CD14-positive monocyte (primary cell): ENCODE measurements around the gene UCP3. TPM values are rescaled to one million over a fixed set of nuclear protein-coding genes. Genes with fewer than 3 reads are reported as not detected.
A peak's percentile ranks its signal among the peaks of the same experiment; 100 is the strongest.

Experiments
- DNase-seq, 3 donors: peaks; one replicate each; pipeline ENCODE4 v3.0.0-alpha.2; 2011 to 2022
- H2AFZ ChIP-seq: 2 replicates; pipeline ENCODE4 v1.6.0; 2012; ENCODE audit warnings: mild to moderate bottlenecking, low read depth, low read length, inconsistent platforms; ENCODE audit not compliant: insufficient read depth, poor library complexity, severe bottlenecking
- H3K27ac ChIP-seq, 2 donors: 1 replicate in 1 of 2; 2 replicates in 1 of 2; pipeline ENCODE4 v1.5.1; 2012 to 2013; ENCODE audit warnings: low read length in 2 of 2, control low read depth in 1 of 2, inconsistent platforms in 1 of 2, low read depth in 1 of 2, mild to moderate bottlenecking in 1 of 2
- H3K27me3 ChIP-seq, 2 donors: one replicate each; pipeline versions ENCODE4 v1.6.0 to v1.6.1; 2011 to 2013; ENCODE audit warnings: low read length in 2 of 2; ENCODE audit not compliant: control insufficient read depth in 2 of 2, insufficient read depth in 2 of 2
- H3K36me3 ChIP-seq, 2 donors: replicated peaks in 1 of 2; 1 replicate in 1 of 2; 2 replicates in 1 of 2; pipeline versions ENCODE4 v1.5.1 to v1.6.1; 2012 to 2013; ENCODE audit warnings: low read length in 2 of 2, control low read depth in 1 of 2, inconsistent platforms in 1 of 2, mild to moderate bottlenecking in 1 of 2; ENCODE audit not compliant: insufficient read depth in 2 of 2, control insufficient read depth in 1 of 2
- H3K4me1 ChIP-seq, 2 donors: 1 replicate in 1 of 2; 2 replicates in 1 of 2; pipeline versions ENCODE4 v1.5.1 to v1.6.1; 2012 to 2013; ENCODE audit warnings: low read length in 2 of 2, control low read depth in 1 of 2, inconsistent platforms in 1 of 2, mild to moderate bottlenecking in 1 of 2, moderate library complexity in 1 of 2; ENCODE audit not compliant: insufficient read depth in 2 of 2, control insufficient read depth in 1 of 2
- H3K4me2 ChIP-seq: replicated peaks from 2 replicates; pipeline ENCODE3; 2012; ENCODE audit warnings: low read length, moderate library complexity, mild to moderate bottlenecking; ENCODE audit not compliant: poor library complexity, severe bottlenecking; ENCODE audit errors: extremely low read depth
- H3K4me3 ChIP-seq, 3 experiments: fragments of 200-600 bp in 1 of 3; sonication (generic) in 1 of 3; replicated peaks in 1 of 3; 1 replicate in 2 of 3; 2 replicates in 1 of 3; pipeline ENCODE4 v1.5.1; 2011 to 2013; ENCODE audit warnings: low read length in 3 of 3, mild to moderate bottlenecking in 3 of 3, control low read depth in 2 of 3, low read depth in 2 of 3, inconsistent platforms in 1 of 3, moderate library complexity in 1 of 3
- H3K79me2 ChIP-seq: 2 replicates; pipeline ENCODE4 v1.6.0; 2012; ENCODE audit warnings: mild to moderate bottlenecking, control low read depth, inconsistent platforms, low read length, moderate library complexity; ENCODE audit not compliant: insufficient read depth
- H3K9ac ChIP-seq: 2 replicates; pipeline ENCODE4 v1.6.0; 2017; ENCODE audit warnings: low read length, mild to moderate bottlenecking; ENCODE audit not compliant: insufficient read depth, poor library complexity, severe bottlenecking
- H3K9me3 ChIP-seq, 2 donors: replicated peaks in 1 of 2; 1 replicate in 1 of 2; 2 replicates in 1 of 2; pipeline versions ENCODE4 v1.5.1 to v1.6.1; 2012 to 2013; ENCODE audit warnings: low read length in 2 of 2, control low read depth in 1 of 2; ENCODE audit not compliant: control insufficient read depth in 1 of 2, insufficient read depth in 1 of 2
- H4K20me1 ChIP-seq: 2 replicates; pipeline ENCODE4 v1.6.0; 2012; ENCODE audit warnings: mild to moderate bottlenecking, low read length, control low read depth, moderate library complexity; ENCODE audit not compliant: insufficient read depth
- H3K27ac Mint-ChIP-seq, 7 donors: one replicate each; pipeline ENCODE4 v1.8.0; 2020; ENCODE audit warnings: mild to moderate bottlenecking in 7 of 7, mixed read lengths in 7 of 7, moderate library complexity in 6 of 7, inconsistent platforms in 2 of 7
- H3K27me3 Mint-ChIP-seq, 3 donors: one replicate each; pipeline ENCODE4 v1.8.0; 2021 to 2022; ENCODE audit warnings: low read depth in 3 of 3, mild to moderate bottlenecking in 3 of 3, mixed read lengths in 3 of 3, moderate library complexity in 3 of 3, inconsistent platforms in 1 of 3
- H3K36me3 Mint-ChIP-seq, 2 donors: one replicate each; pipeline ENCODE4 v1.8.0; 2020; ENCODE audit warnings: mixed read lengths in 2 of 2, inconsistent platforms in 1 of 2, mild to moderate bottlenecking in 1 of 2
- H3K4me1 Mint-ChIP-seq: one replicate; pipeline ENCODE4 v1.8.0; 2020; ENCODE audit warnings: mild to moderate bottlenecking, mixed read lengths
- H3K4me3 Mint-ChIP-seq, 2 donors: one replicate each; pipeline ENCODE4 v1.8.0; 2020; ENCODE audit warnings: mild to moderate bottlenecking in 2 of 2, mixed read lengths in 2 of 2, moderate library complexity in 1 of 2
- H3K9me3 Mint-ChIP-seq, 7 donors: one replicate each; pipeline ENCODE4 v1.8.0; 2020 to 2022; ENCODE audit warnings: mixed read lengths in 7 of 7, mild to moderate bottlenecking in 6 of 7, moderate library complexity in 6 of 7, inconsistent platforms in 2 of 7
- WGBS: methylation state at CpG from one replicate; pipeline ENCODE4 v1.1.5; 2013; ENCODE audit warnings: missing lambda C conversion rate; ENCODE audit not compliant: insufficient coverage; 5-methylcytosine and 5-hydroxymethylcytosine counted together
- intact Hi-C, 2 donors: fragments of 100-400 bp; cut with micrococcal nuclease; formaldehyde crosslinking; loops; one replicate each; pipeline versions ENCODE4 v1.15.0 to v1.15.1; 2023
- polyA plus RNA-seq, 3 donors: library from polyadenylated mRNA; depleted of rRNA in 1 of 3; unstranded in 2 of 3; stranded (reverse) in 1 of 3; fragments of 300-500 nt in 2 of 3; fragments of >200 nt in 1 of 3; fragmentation: Illumina TruSeq in 2 of 3; gene quantifications; 1 replicate in 2 of 3; 2 replicates in 1 of 3; pipeline ENCODE4 v1.2.3, GENCODE V29; 2012 to 2021
- TF ChIP-seq, protein P1 (sequence below): fragments of 200-600 bp; IDR thresholded peaks from one replicate; pipeline ENCODE4 v1.8.0; 2022; ENCODE audit warnings: antibody characterized with exemption, mild to moderate bottlenecking

UCP3 gene
- polyA plus RNA-seq, 3 donors, result 3.8 TPM; not detected in 2

DNA sequence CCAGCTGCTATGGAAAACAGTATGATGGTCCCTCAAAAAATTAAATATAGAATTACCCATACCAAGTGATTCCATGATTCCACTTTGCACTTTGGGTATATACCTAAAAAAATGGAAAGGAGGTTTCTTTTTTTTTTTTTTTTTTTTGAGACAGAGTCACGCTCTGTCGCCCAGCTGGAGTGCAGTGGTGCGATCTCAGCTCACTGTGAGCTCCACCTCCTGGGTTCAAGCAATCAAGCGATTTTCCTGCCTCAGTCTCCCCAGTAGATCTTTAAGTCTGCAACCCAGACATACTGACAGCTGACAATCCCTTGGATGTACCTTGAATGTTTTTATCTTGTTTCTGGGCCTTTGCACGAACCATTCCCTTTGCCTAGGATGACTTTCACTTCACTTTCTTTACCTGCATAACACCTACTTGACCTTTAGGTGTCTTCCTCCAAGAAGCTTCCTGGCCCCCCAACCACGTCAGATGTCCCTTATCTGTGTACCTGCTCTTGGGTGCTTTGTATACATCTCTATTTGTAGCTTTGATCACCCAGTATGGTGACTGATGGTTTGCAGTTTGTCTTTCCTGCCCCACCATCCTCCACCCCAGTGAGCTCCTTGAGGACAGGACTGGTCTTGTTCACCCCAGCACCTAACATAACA, 11.6 kb downstream of the UCP3 start:
- Histone ChIP-seq H2AFZ (no peak overlapping the region), H3K4me1 (peaks cover 13 to 24% of the 10 kb centered on the region in 2 donors), H3K36me3 (peaks cover 0 to 10% of the 10 kb centered on the region in 2 donors), H3K9me3 (no peaks in the 10 kb centered on the region), H4K20me1 (no peaks in the 10 kb centered on the region), H3K27ac (no peak overlapping the region), H3K9ac (no peak overlapping the region), H3K27me3 (no peaks in the 10 kb centered on the region), H3K4me2 (no peak overlapping the region), H3K4me3 (no peak overlapping the region), H3K79me2 (no peaks in the 10 kb centered on the region)
- Mint-ChIP-seq H3K9me3 (no peaks in the 10 kb centered on the region), H3K27me3 (no peaks in the 10 kb centered on the region), H3K4me1 (peaks cover 16% of the 10 kb centered on the region), H3K4me3 (no peak overlapping the region), H3K27ac (peak overlapping the region in 5 of 7 donors; percentile 21 to 82 (median 72)), H3K36me3 (peaks cover 7% of the 10 kb centered on the region in 2 donors)
- TF ChIP-seq, protein P1, sequence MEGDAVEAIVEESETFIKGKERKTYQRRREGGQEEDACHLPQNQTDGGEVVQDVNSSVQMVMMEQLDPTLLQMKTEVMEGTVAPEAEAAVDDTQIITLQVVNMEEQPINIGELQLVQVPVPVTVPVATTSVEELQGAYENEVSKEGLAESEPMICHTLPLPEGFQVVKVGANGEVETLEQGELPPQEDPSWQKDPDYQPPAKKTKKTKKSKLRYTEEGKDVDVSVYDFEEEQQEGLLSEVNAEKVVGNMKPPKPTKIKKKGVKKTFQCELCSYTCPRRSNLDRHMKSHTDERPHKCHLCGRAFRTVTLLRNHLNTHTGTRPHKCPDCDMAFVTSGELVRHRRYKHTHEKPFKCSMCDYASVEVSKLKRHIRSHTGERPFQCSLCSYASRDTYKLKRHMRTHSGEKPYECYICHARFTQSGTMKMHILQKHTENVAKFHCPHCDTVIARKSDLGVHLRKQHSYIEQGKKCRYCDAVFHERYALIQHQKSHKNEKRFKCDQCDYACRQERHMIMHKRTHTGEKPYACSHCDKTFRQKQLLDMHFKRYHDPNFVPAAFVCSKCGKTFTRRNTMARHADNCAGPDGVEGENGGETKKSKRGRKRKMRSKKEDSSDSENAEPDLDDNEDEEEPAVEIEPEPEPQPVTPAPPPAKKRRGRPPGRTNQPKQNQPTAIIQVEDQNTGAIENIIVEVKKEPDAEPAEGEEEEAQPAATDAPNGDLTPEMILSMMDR, result no peak
- no peak for DNase-seq
- intact Hi-C loops, result no loop called here
- WGBS, result 100% methylated on average over 2 of the region's 6 CpGs

DNA sequence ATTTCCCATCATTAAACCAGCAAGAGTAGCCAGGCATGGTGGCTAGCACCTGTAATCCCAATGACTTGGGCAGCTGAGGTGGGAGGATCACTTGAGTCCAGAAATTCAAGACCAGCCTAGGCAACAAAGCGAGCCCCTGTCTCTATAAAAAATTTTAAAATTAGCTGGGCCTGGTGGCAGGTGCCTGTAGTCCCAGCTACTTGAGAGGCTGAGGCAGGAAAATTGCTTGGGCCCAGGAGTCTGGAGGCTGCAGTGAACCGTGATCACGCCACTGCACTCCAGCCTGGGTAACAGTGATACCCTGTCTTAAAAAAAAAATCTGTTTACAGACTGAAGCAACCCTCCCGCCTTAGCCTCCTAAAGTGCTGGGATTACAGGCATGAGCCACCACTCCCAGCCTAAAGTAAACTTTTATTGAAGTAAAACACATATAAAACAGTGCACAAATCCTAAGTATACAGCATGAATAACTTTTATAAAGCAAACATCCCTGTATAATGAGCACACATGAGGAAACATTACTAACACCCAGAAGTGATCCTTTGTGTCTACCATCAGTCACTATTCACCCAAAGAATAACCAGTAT, 12.6 kb downstream of the UCP3 start:
- Histone ChIP-seq H3K27ac (peak overlapping the region; percentile 5 to 94), H3K79me2 (no peaks in the 10 kb centered on the region), H3K36me3 (peaks cover 0 to 6% of the 10 kb centered on the region in 2 donors), H3K27me3 (no peaks in the 10 kb centered on the region), H3K9me3 (no peaks in the 10 kb centered on the region), H3K4me2 (no peak overlapping the region), H3K4me3 (no peak overlapping the region), H3K9ac (no peak overlapping the region), H2AFZ (no peak overlapping the region), H3K4me1 (peaks cover 13 to 24% of the 10 kb centered on the region in 2 donors), H4K20me1 (no peaks in the 10 kb centered on the region)
- peaks cover 3 to 6% of the 10 kb centered on the region in 2 donors for H3K36me3 Mint-ChIP-seq
- no peaks in the 10 kb centered on the region for H3K9me3 Mint-ChIP-seq
- TF ChIP-seq, protein P1, result no peak
- peak overlapping the region; percentile 88 to 94 (median 93) for H3K27ac Mint-ChIP-seq
- intact Hi-C loops, result no loop called here
- WGBS, result 100% methylated on average over 4 of the region's 4 CpGs
- DNase-seq, result no peak
- no peaks in the 10 kb centered on the region for H3K27me3 Mint-ChIP-seq
- H3K4me1 Mint-ChIP-seq, result peaks cover 16% of the 10 kb centered on the region
- H3K4me3 Mint-ChIP-seq, result no peak overlapping the region
